COLO829 (cell line): Measurements from ENCODE around the gene CUX1.
"Not testable (repeated sequence)": the region's sequence is repeated elsewhere in the genome, so short reads cannot be mapped to it uniquely, and the experiment has no call there.

Source experiments
- DNase-seq: peaks from one replicate; pipeline ENCODE4 v3.0.0; 2012; ENCODE audit warnings: low spot score

CUX1 gene

GRCh38 chr7:101917566-101917965 is 100.1 kb downstream of the CUX1 start:
- DNase-seq = no peak

- DNase-seq = no peak
Measured at GRCh38 chr7:101918426-101918825, 101.0 kb downstream of the CUX1 start.

- no peak for DNase-seq
Measured at GRCh38 chr7:101919363-101920115, 102.1 kb downstream of the CUX1 start.

- DNase-seq = no peak
Measured at GRCh38 chr7:101921061-101921460, 103.6 kb downstream of the CUX1 start.

GRCh38 chr7:101921546-101922489 is 104.4 kb downstream of the CUX1 start:
- not testable (repeated sequence) for DNase-seq

- no peak for DNase-seq
Measured at GRCh38 chr7:101922631-101923601, 105.5 kb downstream of the CUX1 start.

- no peak for DNase-seq
Measured at GRCh38 chr7:101923602-101923985, 106.2 kb downstream of the CUX1 start.

- no peak for DNase-seq
Measured at GRCh38 chr7:101924171-101924570, 106.7 kb downstream of the CUX1 start.

- DNase-seq = no peak
Measured at GRCh38 chr7:101926265-101926664, 108.8 kb downstream of the CUX1 start.

GRCh38 chr7:101927389-101927788 is 110.0 kb downstream of the CUX1 start:
- DNase-seq = no peak

GRCh38 chr7:101927802-101928201 is 110.4 kb downstream of the CUX1 start:
- DNase-seq = peak; percentile 63

GRCh38 chr7:101929256-101929655 is 111.8 kb downstream of the CUX1 start:
- no peak for DNase-seq

GRCh38 chr7:101929911-101930310 is 112.5 kb downstream of the CUX1 start:
- not testable (repeated sequence) for DNase-seq

GRCh38 chr7:101932083-101932482 is 114.7 kb downstream of the CUX1 start:
- DNase-seq = no peak

- no peak for DNase-seq
Measured at GRCh38 chr7:101933028-101933427, 115.6 kb downstream of the CUX1 start.

- peak; percentile 34 for DNase-seq
Measured at GRCh38 chr7:101933688-101934121, 116.3 kb downstream of the CUX1 start.

- no peak for DNase-seq
Measured at GRCh38 chr7:101934618-101935017, 117.2 kb downstream of the CUX1 start.

- DNase-seq = no peak
Measured at GRCh38 chr7:101935521-101936141, 118.2 kb downstream of the CUX1 start.

GRCh38 chr7:101936223-101936610 is 118.8 kb downstream of the CUX1 start:
- DNase-seq = no peak

- DNase-seq = no peak
Measured at GRCh38 chr7:101936611-101937231, 119.3 kb downstream of the CUX1 start.
